ENCODE measurements around the gene MFAP1. TPM values are rescaled to one million over a fixed set of nuclear protein-coding genes. Genes with fewer than 3 reads are reported as not detected.

The MFAP1 gene
- total and polyA plus RNA-seq, 2 experiments from 2014 or later = 24.5 to 34.9 TPM

DNA sequence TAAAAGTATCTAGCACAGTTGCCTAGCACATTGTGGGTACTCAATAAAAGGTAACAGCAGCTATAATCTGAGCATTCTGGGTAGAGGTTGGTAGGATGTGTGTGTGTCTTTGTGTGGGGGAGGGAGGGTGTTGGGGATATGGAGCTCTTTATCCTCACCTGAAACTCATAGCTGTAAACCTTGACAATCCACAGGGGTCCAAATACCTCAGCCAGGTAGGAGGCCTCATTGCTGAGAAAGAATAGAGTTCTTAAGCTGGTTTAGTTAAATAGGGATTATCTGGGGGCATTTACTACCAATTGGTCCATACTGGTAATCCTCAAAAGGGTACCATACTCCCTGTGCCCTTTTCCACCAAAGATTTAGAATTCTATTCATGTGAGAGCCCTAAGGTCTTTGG lies 28.5 kb downstream of the MFAP1 start (continued):
- TF ChIP-seq, protein P1, sequence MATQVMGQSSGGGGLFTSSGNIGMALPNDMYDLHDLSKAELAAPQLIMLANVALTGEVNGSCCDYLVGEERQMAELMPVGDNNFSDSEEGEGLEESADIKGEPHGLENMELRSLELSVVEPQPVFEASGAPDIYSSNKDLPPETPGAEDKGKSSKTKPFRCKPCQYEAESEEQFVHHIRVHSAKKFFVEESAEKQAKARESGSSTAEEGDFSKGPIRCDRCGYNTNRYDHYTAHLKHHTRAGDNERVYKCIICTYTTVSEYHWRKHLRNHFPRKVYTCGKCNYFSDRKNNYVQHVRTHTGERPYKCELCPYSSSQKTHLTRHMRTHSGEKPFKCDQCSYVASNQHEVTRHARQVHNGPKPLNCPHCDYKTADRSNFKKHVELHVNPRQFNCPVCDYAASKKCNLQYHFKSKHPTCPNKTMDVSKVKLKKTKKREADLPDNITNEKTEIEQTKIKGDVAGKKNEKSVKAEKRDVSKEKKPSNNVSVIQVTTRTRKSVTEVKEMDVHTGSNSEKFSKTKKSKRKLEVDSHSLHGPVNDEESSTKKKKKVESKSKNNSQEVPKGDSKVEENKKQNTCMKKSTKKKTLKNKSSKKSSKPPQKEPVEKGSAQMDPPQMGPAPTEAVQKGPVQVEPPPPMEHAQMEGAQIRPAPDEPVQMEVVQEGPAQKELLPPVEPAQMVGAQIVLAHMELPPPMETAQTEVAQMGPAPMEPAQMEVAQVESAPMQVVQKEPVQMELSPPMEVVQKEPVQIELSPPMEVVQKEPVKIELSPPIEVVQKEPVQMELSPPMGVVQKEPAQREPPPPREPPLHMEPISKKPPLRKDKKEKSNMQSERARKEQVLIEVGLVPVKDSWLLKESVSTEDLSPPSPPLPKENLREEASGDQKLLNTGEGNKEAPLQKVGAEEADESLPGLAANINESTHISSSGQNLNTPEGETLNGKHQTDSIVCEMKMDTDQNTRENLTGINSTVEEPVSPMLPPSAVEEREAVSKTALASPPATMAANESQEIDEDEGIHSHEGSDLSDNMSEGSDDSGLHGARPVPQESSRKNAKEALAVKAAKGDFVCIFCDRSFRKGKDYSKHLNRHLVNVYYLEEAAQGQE (IDR thresholded peaks at IDR 0.05; ENCODE audit: unreplicated experiment) = no peak
- TF ChIP-seq EZH2 (IDR thresholded peaks at IDR 0.05; ENCODE audit: low read depth, unreplicated experiment) = no peak

GRCh38 chr15:43795197-43795596 lies 29.3 kb downstream of the MFAP1 start:
- peaks cover 35% of the 10 kb centered on the region for H3F3A ChIP-seq (replicated peaks; ENCODE audit: low read depth)
- peaks cover 19% of the 10 kb centered on the region for H3K79me2 ChIP-seq (replicated peaks; ENCODE audit: insufficient read depth)
- no peaks in the 10 kb centered on the region for H3K9me2 ChIP-seq (ENCODE audit: insufficient read depth)
- H3K27me3 ChIP-seq (ENCODE audit: insufficient read depth) = no peaks in the 10 kb centered on the region
- peaks cover 37% of the 10 kb centered on the region for H3K4me1 ChIP-seq (ENCODE audit: insufficient read depth)
- H3K4me1 Mint-ChIP-seq = peaks cover 54% of the 10 kb centered on the region
- DNase-seq (ENCODE audit: low spot score) = no peak
- ATAC-seq = no peak
- TF ChIP-seq STAT1 (IDR thresholded peaks at IDR 0.05; ENCODE audit: unreplicated experiment) = no peak
- peak overlapping the region; percentile 79 for H3K27ac Mint-ChIP-seq
- H4K20me1 ChIP-seq (replicated peaks; ENCODE audit: insufficient read depth) = peaks cover 19% of the 10 kb centered on the region; the same call in 1 of the 2 replicates
- no peak overlapping the region for H2AFZ ChIP-seq
- peaks cover 73% of the 10 kb centered on the region for H3K36me3 Mint-ChIP-seq (ENCODE audit: low read depth)
- 0 out of 2 replicates have a peak overlapping the region, but pooled peaks have one; percentile 13 for H3K4me3 ChIP-seq
- H3K36me3 ChIP-seq (ENCODE audit: insufficient read depth) = peaks cover 21% of the 10 kb centered on the region
- peak overlapping the region; percentile 32; the same call in 1 of the 3 replicates for H3K4me3 Mint-ChIP-seq
- peaks cover 32% of the 10 kb centered on the region for H3K27me3 Mint-ChIP-seq (ENCODE audit: insufficient read depth, low read depth, poor library complexity)
- peak overlapping the region; percentile 65 for H3K27ac ChIP-seq (ENCODE audit: low read depth)
- H3K4me2 ChIP-seq = peak overlapping the region; percentile 68
- H3K9me3 Mint-ChIP-seq = no peaks in the 10 kb centered on the region

- peaks cover 29% of the 10 kb centered on the region for H3F3A ChIP-seq (replicated peaks; ENCODE audit: low read depth)
- ATAC-seq (no peak), DNase-seq (ENCODE audit: low spot score) (no peak)
- H3K27ac ChIP-seq (ENCODE audit: low read depth) = peak overlapping the region; percentile 65; the same call in 1 of the 2 replicates
- H3K27me3 ChIP-seq (ENCODE audit: insufficient read depth) = no peaks in the 10 kb centered on the region
- TF ChIP-seq EZH2 (IDR thresholded peaks at IDR 0.05; ENCODE audit: low read depth, unreplicated experiment) = no peak
- TF ChIP-seq, protein P1 (IDR thresholded peaks at IDR 0.05; ENCODE audit: unreplicated experiment) = peak; percentile 51
- no peak for TF ChIP-seq EZH2phosphoT487 (IDR thresholded peaks at IDR 0.05; ENCODE audit: unreplicated experiment)
- TF ChIP-seq STAT1 (IDR thresholded peaks at IDR 0.05; ENCODE audit: unreplicated experiment) = no peak
- TF ChIP-seq CREB1 (CRISPR knock-in tag; IDR thresholded peaks at IDR 0.05; ENCODE audit: low read depth) = no peak
- no peak for TF ChIP-seq POLR2AphosphoS5 (IDR thresholded peaks at IDR 0.05; ENCODE audit: low read depth)
- TF ChIP-seq JUNB (IDR thresholded peaks at IDR 0.05; ENCODE audit: unreplicated experiment) = no peak
- TF ChIP-seq ZNF331 (CRISPR knock-in tag; IDR thresholded peaks at IDR 0.05; ENCODE audit: low read depth) = no peak
- no peak for TF ChIP-seq CTCF (conservative IDR thresholded peaks at IDR 0.05; ENCODE audit: low read depth in 2 of 2)
- no peak overlapping the region for H2AFZ ChIP-seq
- H3K27ac Mint-ChIP-seq = peak overlapping the region; percentile 66
- peak overlapping the region; percentile 98 for H3K4me3 Mint-ChIP-seq
- peaks cover 65% of the 10 kb centered on the region for H3K36me3 Mint-ChIP-seq (ENCODE audit: low read depth)
- H3K36me3 ChIP-seq (ENCODE audit: insufficient read depth) = peaks cover 21% of the 10 kb centered on the region
- no peaks in the 10 kb centered on the region for H3K9me2 ChIP-seq (ENCODE audit: insufficient read depth)
- H3K9me3 Mint-ChIP-seq = no peaks in the 10 kb centered on the region
- peak overlapping the region; percentile 95 for H3K4me2 ChIP-seq
- peaks cover 29% of the 10 kb centered on the region for H3K27me3 Mint-ChIP-seq (ENCODE audit: insufficient read depth, low read depth, poor library complexity)
- peak overlapping the region; percentile 100; the same call in 1 of the 2 replicates for H3K4me3 ChIP-seq
- peaks cover 46% of the 10 kb centered on the region for H3K4me1 Mint-ChIP-seq
- peaks cover 19% of the 10 kb centered on the region for H3K79me2 ChIP-seq (replicated peaks; ENCODE audit: insufficient read depth)
- H4K20me1 ChIP-seq (replicated peaks; ENCODE audit: insufficient read depth) = peaks cover 19% of the 10 kb centered on the region; the same call in 1 of the 2 replicates
- H3K4me1 ChIP-seq (ENCODE audit: insufficient read depth) = peaks cover 29% of the 10 kb centered on the region
Measured at GRCh38 chr15:43794269-43795037, 30.0 kb downstream of the MFAP1 start.
